H9 (cell line): Measurements from ENCODE around the gene TMEM63C. TPM values are rescaled to one million over a fixed set of nuclear protein-coding genes. Genes with fewer than 3 reads are reported as not detected.

ENCODE experiments used
- DNase-seq: peaks from one replicate; pipeline ENCODE4 v3.0.0-alpha.2; 2017
- H2AFZ ChIP-seq: one replicate; pipeline ENCODE4 v1.6.1; 2013; ENCODE audit warnings: mild to moderate bottlenecking, low read length, control low read depth, moderate library complexity
- H2AK5ac ChIP-seq: 2 replicates; pipeline ENCODE4 v1.6.1; 2013; ENCODE audit warnings: low read length, control low read depth, mixed read lengths; ENCODE audit not compliant: insufficient read length
- H2BK120ac ChIP-seq: one replicate; pipeline ENCODE4 v1.6.1; 2013; ENCODE audit warnings: low read depth, mild to moderate bottlenecking, low read length, control low read depth, inconsistent platforms; ENCODE audit not compliant: poor library complexity, severe bottlenecking
- H2BK12ac ChIP-seq: 2 replicates; pipeline ENCODE4 v1.6.1; 2013; ENCODE audit warnings: low read length, control low read depth, mixed read lengths, low read depth; ENCODE audit not compliant: insufficient read length
- H2BK15ac ChIP-seq: 2 replicates; pipeline ENCODE4 v1.6.1; 2013; ENCODE audit warnings: low read depth, low read length, control low read depth
- H2BK20ac ChIP-seq: one replicate; pipeline ENCODE4 v1.6.1; 2013; ENCODE audit warnings: low read depth, mild to moderate bottlenecking, low read length, control low read depth, inconsistent platforms; ENCODE audit not compliant: poor library complexity, severe bottlenecking
- H2BK5ac ChIP-seq: 2 replicates; pipeline ENCODE4 v1.6.1; 2013; ENCODE audit warnings: low read length, control low read depth, mixed read lengths; ENCODE audit not compliant: insufficient read length
- H3K14ac ChIP-seq: 2 replicates; pipeline ENCODE4 v1.6.1; 2013; ENCODE audit warnings: low read length, control low read depth; ENCODE audit not compliant: insufficient read depth
- H3K18ac ChIP-seq: 2 replicates; pipeline ENCODE4 v1.6.1; 2013; ENCODE audit warnings: low read depth, mild to moderate bottlenecking, mixed read lengths, low read length, control low read depth; ENCODE audit not compliant: insufficient read length
- H3K23ac ChIP-seq: 2 replicates; pipeline ENCODE4 v1.6.1; 2013; ENCODE audit warnings: low read length, control low read depth, mixed read lengths, low read depth; ENCODE audit not compliant: insufficient read length
- H3K23me2 ChIP-seq: 2 replicates; pipeline ENCODE4 v1.6.1; 2013; ENCODE audit warnings: low read depth, mild to moderate bottlenecking, mixed read lengths, low read length, control low read depth; ENCODE audit not compliant: insufficient read length, poor library complexity, severe bottlenecking
- H3K27ac ChIP-seq: 2 replicates; pipeline ENCODE4 v1.5.1; 2013; ENCODE audit warnings: low read length, control low read depth, mixed read lengths, low read depth; ENCODE audit not compliant: insufficient read length
- H3K27me3 ChIP-seq: 2 replicates; pipeline ENCODE4 v1.6.1; 2013; ENCODE audit warnings: low read length, control low read depth, inconsistent platforms; ENCODE audit not compliant: insufficient read depth
- H3K4ac ChIP-seq: 2 replicates; pipeline ENCODE4 v1.6.1; 2013; ENCODE audit warnings: low read depth, mild to moderate bottlenecking, control low read depth, inconsistent platforms, low read length, moderate library complexity
- H3K4me1 ChIP-seq: 2 replicates; pipeline ENCODE4 v1.6.1; 2013; ENCODE audit warnings: low read length, control low read depth, inconsistent platforms; ENCODE audit not compliant: insufficient read depth
- H3K4me2 ChIP-seq: 2 replicates; pipeline ENCODE4 v1.6.1; 2013; ENCODE audit warnings: low read length, control low read depth, mixed read lengths; ENCODE audit not compliant: insufficient read length, insufficient read depth
- H3K56ac ChIP-seq: 2 replicates; pipeline ENCODE4 v1.6.1; 2013; ENCODE audit warnings: low read depth, mild to moderate bottlenecking, mixed read lengths, low read length, control low read depth; ENCODE audit not compliant: insufficient read length
- H3K79me1 ChIP-seq: 2 replicates; pipeline ENCODE4 v1.6.1; 2013; ENCODE audit warnings: low read depth, mild to moderate bottlenecking, moderate library complexity, low read length, control low read depth, inconsistent platforms; ENCODE audit not compliant: insufficient read depth, poor library complexity, severe bottlenecking
- H3K79me2 ChIP-seq: 2 replicates; pipeline ENCODE4 v1.6.1; 2013; ENCODE audit warnings: low read length, control low read depth, inconsistent platforms; ENCODE audit not compliant: insufficient read depth
- H3K9ac ChIP-seq: 2 replicates; pipeline ENCODE4 v1.6.1; 2013; ENCODE audit warnings: low read length, control low read depth, mixed read lengths; ENCODE audit not compliant: insufficient read length; ENCODE audit errors: extremely low read depth
- H3K9me3 ChIP-seq: one replicate; pipeline ENCODE4 v1.6.1; 2013; ENCODE audit warnings: low read depth, low read length, inconsistent platforms; ENCODE audit not compliant: control insufficient read depth
- H3T11ph ChIP-seq: one replicate; pipeline ENCODE4 v1.6.1; 2013; ENCODE audit warnings: mild to moderate bottlenecking, low read length, control low read depth, inconsistent platforms
- H4K20me1 ChIP-seq: one replicate; pipeline ENCODE4 v1.6.1; 2013; ENCODE audit not compliant: control insufficient read depth, insufficient read length, insufficient read depth
- H4K5ac ChIP-seq: 2 replicates; pipeline ENCODE4 v1.6.1; 2013; ENCODE audit warnings: low read depth, mild to moderate bottlenecking, mixed read lengths, low read length, control low read depth; ENCODE audit not compliant: insufficient read length
- H4K8ac ChIP-seq: replicated peaks from 2 replicates; pipeline ENCODE4 v1.6.1; 2013; ENCODE audit warnings: low read length, control low read depth, mixed read lengths, low read depth; ENCODE audit not compliant: insufficient read length
- H4K91ac ChIP-seq: 2 replicates; pipeline ENCODE4 v1.6.1; 2013; ENCODE audit warnings: low read depth, mild to moderate bottlenecking, moderate library complexity, mixed read lengths, low read length, control low read depth; ENCODE audit not compliant: insufficient read length
- H3K27ac Mint-ChIP-seq, 3 experiments: 2 replicates in 2 of 3; 3 replicates in 1 of 3; pipeline ENCODE4 v1.8.0; 2020 to 2021; ENCODE audit warnings: mixed read lengths in 3 of 3, mild to moderate bottlenecking in 1 of 3, moderate library complexity in 1 of 3
- H3K27me3 Mint-ChIP-seq: 2 replicates; pipeline ENCODE4 v1.8.0; 2021; ENCODE audit warnings: low read depth, mild to moderate bottlenecking, moderate library complexity, mixed read lengths
- H3K36me3 Mint-ChIP-seq, 3 experiments: 2 replicates in 2 of 3; 3 replicates in 1 of 3; pipeline ENCODE4 v1.8.0; 2020 to 2021; ENCODE audit warnings: low read depth in 3 of 3, mixed read lengths in 3 of 3; ENCODE audit not compliant: insufficient read depth in 1 of 3
- H3K4me1 Mint-ChIP-seq, 2 experiments: 2 replicates each; pipeline ENCODE4 v1.8.0; 2020; ENCODE audit warnings: mixed read lengths in 2 of 2
- H3K4me3 Mint-ChIP-seq, 2 experiments: 2 replicates in 1 of 2; 3 replicates in 1 of 2; pipeline ENCODE4 v1.8.0; 2020 to 2021; ENCODE audit warnings: mild to moderate bottlenecking in 2 of 2, mixed read lengths in 2 of 2, moderate library complexity in 1 of 2
- H3K9me3 Mint-ChIP-seq, 2 experiments: 2 replicates in 1 of 2; 3 replicates in 1 of 2; pipeline ENCODE4 v1.8.0; 2020; ENCODE audit warnings: mild to moderate bottlenecking in 2 of 2, mixed read lengths in 2 of 2, moderate library complexity in 1 of 2
- WGBS: extraction: QIAGEN DNeasy Blood & Tissue Kit; methylation state at CpG from one replicate; pipeline ENCODE4 v1.1.7; 2013; ENCODE audit warnings: missing lambda C conversion rate, low lambda C conversion rate, mixed read lengths; ENCODE audit not compliant: insufficient read length; ENCODE audit errors: extremely low coverage; 5-methylcytosine and 5-hydroxymethylcytosine counted together
- total RNA-seq: library from RNA; stranded (reverse); gene quantifications from 2 replicates; pipeline ENCODE4 v1.2.1, GENCODE V29; 2021
- TF ChIP-seq, protein P1 (sequence below): fragments of 200-600 bp; sonication (generic); conservative IDR thresholded peaks from 3 replicates; pipeline ENCODE4 v1.8.0; 2021; ENCODE audit warnings: antibody characterized with exemption, mild to moderate bottlenecking

The TMEM63C gene
- total RNA-seq, 1 experiment from 2014 or later: 2.2 TPM

DNA sequence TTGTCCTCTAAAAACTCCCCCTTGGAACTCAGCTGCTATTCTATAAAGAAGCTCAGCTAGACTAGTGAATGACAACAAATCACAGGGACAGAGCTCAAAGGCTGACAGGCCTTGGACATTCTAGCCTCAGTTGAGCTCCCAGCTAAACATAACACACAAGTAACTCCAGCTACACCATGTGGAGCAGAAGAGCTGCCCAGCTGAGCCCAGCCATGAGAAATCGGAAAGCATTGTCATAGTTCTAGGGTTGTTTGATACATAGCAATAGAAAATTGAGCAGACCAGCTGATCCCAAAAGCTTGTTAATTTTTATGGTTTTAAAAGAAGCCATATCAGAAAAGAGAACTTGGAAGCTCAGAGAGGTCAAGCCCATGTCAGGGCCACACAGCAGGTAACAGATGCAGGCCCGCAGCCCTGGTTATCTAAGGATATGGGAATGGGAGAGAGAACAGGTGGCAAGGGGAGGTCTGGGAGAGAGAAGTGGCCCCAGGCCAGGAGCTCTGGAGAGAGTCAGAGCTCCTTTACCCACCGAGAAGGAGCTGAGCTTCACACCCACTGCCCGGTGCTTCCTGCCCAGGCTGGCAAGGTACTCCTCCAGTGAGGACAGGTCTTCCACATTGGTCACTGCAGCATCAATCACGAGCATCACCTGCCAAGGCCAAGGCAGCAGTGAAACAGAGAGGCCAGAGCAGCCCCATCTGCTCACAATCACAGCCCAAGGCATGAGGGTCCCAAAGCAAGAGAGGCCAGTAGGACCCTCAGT is 86.5 kb downstream of the TMEM63C start:
- Histone ChIP-seq H3K4me2 (no peak overlapping the region), H3K4ac (no peak overlapping the region), H3K23ac (no peak overlapping the region), H3K14ac (no peak overlapping the region), H3K27ac (no peak overlapping the region), H3K23me2 (peaks cover 16% of the 10 kb centered on the region), H4K20me1 (no peaks in the 10 kb centered on the region), H2AFZ (no peak overlapping the region), H2BK15ac (no peak overlapping the region), H2BK20ac (no peak overlapping the region), H2BK12ac (no peak overlapping the region), H3K9ac (no peak overlapping the region), H3K56ac (no peak overlapping the region), H2BK5ac (no peak overlapping the region), H2AK5ac (no peak overlapping the region), H3T11ph (no peak overlapping the region), H3K79me2 (no peaks in the 10 kb centered on the region), H3K9me3 (no peaks in the 10 kb centered on the region), H3K4me1 (no peaks in the 10 kb centered on the region), H3K18ac (no peak overlapping the region), H4K91ac (no peak overlapping the region), H3K27me3 (peaks cover 20% of the 10 kb centered on the region), H4K8ac (no peak overlapping the region), H2BK120ac (no peak overlapping the region), H4K5ac (no peak overlapping the region), H3K79me1 (no peaks in the 10 kb centered on the region)
- Mint-ChIP-seq H3K36me3 (peaks cover 0 to 3% (median 0%) of the 10 kb centered on the region in 3 experiments; a peak in 3 of 7 replicates), H3K27me3 (peaks cover 56% of the 10 kb centered on the region), H3K4me1 (peaks cover 2 to 21% of the 10 kb centered on the region in 2 experiments), H3K4me3 (no peak overlapping the region; a peak in 1 of 5 replicates), H3K27ac (no peak overlapping the region), H3K9me3 (peaks cover 2 to 10% of the 10 kb centered on the region in 2 experiments; a peak in 4 of 5 replicates)
- TF ChIP-seq, protein P1, sequence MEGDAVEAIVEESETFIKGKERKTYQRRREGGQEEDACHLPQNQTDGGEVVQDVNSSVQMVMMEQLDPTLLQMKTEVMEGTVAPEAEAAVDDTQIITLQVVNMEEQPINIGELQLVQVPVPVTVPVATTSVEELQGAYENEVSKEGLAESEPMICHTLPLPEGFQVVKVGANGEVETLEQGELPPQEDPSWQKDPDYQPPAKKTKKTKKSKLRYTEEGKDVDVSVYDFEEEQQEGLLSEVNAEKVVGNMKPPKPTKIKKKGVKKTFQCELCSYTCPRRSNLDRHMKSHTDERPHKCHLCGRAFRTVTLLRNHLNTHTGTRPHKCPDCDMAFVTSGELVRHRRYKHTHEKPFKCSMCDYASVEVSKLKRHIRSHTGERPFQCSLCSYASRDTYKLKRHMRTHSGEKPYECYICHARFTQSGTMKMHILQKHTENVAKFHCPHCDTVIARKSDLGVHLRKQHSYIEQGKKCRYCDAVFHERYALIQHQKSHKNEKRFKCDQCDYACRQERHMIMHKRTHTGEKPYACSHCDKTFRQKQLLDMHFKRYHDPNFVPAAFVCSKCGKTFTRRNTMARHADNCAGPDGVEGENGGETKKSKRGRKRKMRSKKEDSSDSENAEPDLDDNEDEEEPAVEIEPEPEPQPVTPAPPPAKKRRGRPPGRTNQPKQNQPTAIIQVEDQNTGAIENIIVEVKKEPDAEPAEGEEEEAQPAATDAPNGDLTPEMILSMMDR: no peak
- no CpG with 5 or more reads among the region's 5 CpGs for WGBS
- DNase-seq: no peak
